B cell (primary cell): Measurements from ENCODE around the gene MET. TPM values are rescaled to one million over a fixed set of nuclear protein-coding genes. Genes with fewer than 3 reads are reported as not detected.

ENCODE experiments used
- ATAC-seq: fragments of 200-7000 bp; cut with Tn5 transposase; one replicate; pipeline ENCODE4 v1.10.0; 2021; ENCODE audit warnings: low read depth, mild to moderate bottlenecking, moderate number of reproducible peaks, moderate library complexity
- CTCF ChIA-PET: fragments of 350-600 bp; sonication (Branson Sonifier 250); formaldehyde crosslinking; loops from one replicate; lab custom pipeline; 2021; ENCODE audit warnings: antibody characterized with exemption, inconsistent platforms; lab: Charles Lee
- POLR2A ChIA-PET: fragments of 350-600 bp; sonication (Branson Sonifier 250); formaldehyde crosslinking; loops from one replicate; lab custom pipeline; 2021; ENCODE audit warnings: antibody characterized with exemption; lab: Charles Lee
- DNase-seq: peaks from one replicate; pipeline ENCODE4 v3.0.0; 2013
- H2AFZ ChIP-seq: 2 replicates; pipeline ENCODE4 v1.6.1; 2012; ENCODE audit warnings: mild to moderate bottlenecking, low read depth, low read length; ENCODE audit not compliant: insufficient read depth, poor library complexity, severe bottlenecking
- H3K27ac ChIP-seq, 2 donors: 1 replicate in 1 of 2; 2 replicates in 1 of 2; pipeline ENCODE4 v1.5.1; 2012 to 2013; ENCODE audit warnings: low read length in 2 of 2, mild to moderate bottlenecking in 2 of 2, moderate library complexity in 1 of 2
- H3K27me3 ChIP-seq, 4 experiments: fragments of 200-600 bp in 1 of 4; sonication (generic) in 1 of 4; replicated peaks in 1 of 4; 1 replicate in 2 of 4; 2 replicates in 2 of 4; pipeline versions ENCODE4 v1.6.1 to v1.7.0; 2013 to 2016; ENCODE audit warnings: low read length in 3 of 4, mild to moderate bottlenecking in 2 of 4, mixed read lengths in 1 of 4, moderate library complexity in 1 of 4; ENCODE audit not compliant: insufficient read depth in 4 of 4, control insufficient read depth in 3 of 4; ENCODE audit errors: control extremely low read depth in 1 of 4
- H3K36me3 ChIP-seq, 2 experiments: replicated peaks in 1 of 2; 1 replicate in 1 of 2; 2 replicates in 1 of 2; pipeline versions ENCODE4 v1.6.1 to v1.7.1; 2013; ENCODE audit warnings: low read length in 1 of 2; ENCODE audit not compliant: insufficient read depth in 2 of 2, control insufficient read depth in 1 of 2; ENCODE audit errors: control extremely low read depth in 1 of 2, extremely low read depth in 1 of 2
- H3K4me1 ChIP-seq, 2 donors: fragments of 200-600 bp in 1 of 2; sonication (generic) in 1 of 2; 1 replicate in 1 of 2; 2 replicates in 1 of 2; pipeline versions ENCODE4 v1.5.1 to v1.6.1; 2013 to 2017; ENCODE audit warnings: low read length in 2 of 2; ENCODE audit not compliant: control insufficient read depth in 2 of 2, insufficient read depth in 2 of 2
- H3K4me2 ChIP-seq: replicated peaks from 2 replicates; pipeline ENCODE3; 2012; ENCODE audit warnings: mild to moderate bottlenecking, low read depth, low read length; ENCODE audit not compliant: poor library complexity, severe bottlenecking
- H3K4me3 ChIP-seq, 5 experiments: fragments of 200-600 bp in 1 of 5; sonication (generic) in 1 of 5; 1 replicate in 3 of 5; 2 replicates in 2 of 5; pipeline versions ENCODE4 v1.5.1 to v1.7.0; 2011 to 2016; ENCODE audit warnings: low read length in 4 of 5, mild to moderate bottlenecking in 4 of 5, low read depth in 2 of 5, control low read depth in 1 of 5, moderate library complexity in 1 of 5; ENCODE audit not compliant: insufficient read depth in 1 of 5; ENCODE audit errors: control extremely low read depth in 1 of 5, extremely low read depth in 1 of 5
- H3K79me2 ChIP-seq: fragments of 200-600 bp; sonication (generic); one replicate; pipeline ENCODE4 v1.6.0; 2016; ENCODE audit warnings: low read length; ENCODE audit not compliant: control insufficient read depth, insufficient read depth
- H3K9ac ChIP-seq: fragments of 200-600 bp; sonication (generic); 2 replicates; pipeline ENCODE4 v1.6.1; 2017; ENCODE audit warnings: mild to moderate bottlenecking, low read length, moderate library complexity
- H3K9me3 ChIP-seq, 3 donors: one replicate each; pipeline versions ENCODE4 v1.6.1 to v1.7.1; 2013; ENCODE audit warnings: low read length in 2 of 3; ENCODE audit not compliant: control insufficient read depth in 2 of 3, insufficient read depth in 1 of 3; ENCODE audit errors: control extremely low read depth in 1 of 3
- H4K20me1 ChIP-seq: 2 replicates; pipeline ENCODE4 v1.6.0; 2012; ENCODE audit warnings: mild to moderate bottlenecking, low read length; ENCODE audit not compliant: insufficient read depth, control insufficient read depth, poor library complexity, severe bottlenecking
- H3K27ac Mint-ChIP-seq: one replicate; pipeline ENCODE4 v1.8.0; 2021; ENCODE audit warnings: mixed read lengths
- H3K27me3 Mint-ChIP-seq: one replicate; pipeline ENCODE4 v1.8.0; 2021; ENCODE audit warnings: mixed read lengths
- H3K4me1 Mint-ChIP-seq: one replicate; pipeline ENCODE4 v1.8.0; 2021; ENCODE audit warnings: mixed read lengths
- H3K4me3 Mint-ChIP-seq: one replicate; pipeline ENCODE4 v1.8.0; 2021; ENCODE audit warnings: mixed read lengths
- H3K9me3 Mint-ChIP-seq: one replicate; pipeline ENCODE4 v1.8.0; 2022; ENCODE audit warnings: mixed read lengths; ENCODE audit not compliant: insufficient read depth
- EZH2 ChIP-seq: IDR thresholded peaks from 2 replicates; pipeline ENCODE4 v1.6.1; 2012; ENCODE audit warnings: borderline replicate concordance, low read depth, mild to moderate bottlenecking, moderate library complexity, low read length; ENCODE audit not compliant: insufficient read depth, poor library complexity, severe bottlenecking
- WGBS: methylation state at CpG from one replicate; pipeline ENCODE4 v1.1.5; 2013; ENCODE audit warnings: missing lambda C conversion rate; ENCODE audit not compliant: insufficient coverage; 5-methylcytosine and 5-hydroxymethylcytosine counted together
- intact Hi-C: fragments of 100-400 bp; cut with micrococcal nuclease; formaldehyde crosslinking; loops from one replicate; pipeline ENCODE4 v1.10.0; 2022
- polyA plus RNA-seq: library from polyadenylated mRNA; depleted of rRNA; stranded (reverse); fragments of >200 nt; gene quantifications from 2 replicates; pipeline ENCODE4 v1.2.3, GENCODE V29; 2012
- total RNA-seq, 2 donors: library from RNA; stranded (reverse); fragments of 120-200 nt in 1 of 2; gene quantifications; 1 replicate in 1 of 2; 2 replicates in 1 of 2; pipeline versions ENCODE4 v1.2.3 to v1.2.4, GENCODE V29; 2013 to 2022
- TF ChIP-seq, protein P1 (sequence below): fragments of 200-600 bp; IDR thresholded peaks from one replicate; pipeline ENCODE4 v1.8.0; 2022; ENCODE audit warnings: antibody characterized with exemption, mild to moderate bottlenecking

MET gene
- total and polyA plus RNA-seq, 2 donors (not counting 1 experiment from before 2014, with no cell fraction given): 0.03 to 0.59 TPM

DNA sequence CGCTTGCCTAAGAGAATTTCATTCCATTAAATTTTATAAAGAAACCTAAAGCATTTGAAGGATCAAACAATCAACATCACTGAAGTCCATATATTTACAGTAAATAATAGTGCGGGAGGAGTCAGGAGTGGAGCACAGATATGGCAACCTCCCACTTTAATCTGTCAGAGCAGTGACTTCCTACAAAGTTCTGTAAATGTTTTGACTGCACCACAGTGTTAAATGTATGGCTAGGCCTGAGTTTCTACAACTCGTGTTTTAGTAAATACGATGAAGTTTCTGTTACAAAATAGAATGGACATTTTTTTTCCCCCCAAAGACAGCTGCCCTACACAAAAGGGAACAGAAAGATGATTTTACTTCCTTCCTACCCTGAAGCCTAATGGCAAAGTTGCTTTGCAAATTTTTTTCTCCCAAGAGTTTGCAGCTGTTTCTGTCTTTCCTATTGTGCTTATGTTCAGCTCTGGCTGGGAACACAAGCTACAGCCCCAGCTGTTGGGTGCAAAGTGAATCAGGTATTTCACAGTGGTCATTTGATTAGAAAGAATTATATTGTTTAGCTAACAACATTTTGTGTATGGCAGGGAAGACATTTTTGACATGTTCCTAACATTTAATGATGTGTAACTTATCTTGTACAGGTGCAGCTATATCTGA is 62.1 kb downstream of the MET start:
- Histone ChIP-seq H3K9me3 (no peaks in the 10 kb centered on the region), H3K27ac (no peak overlapping the region), H4K20me1 (no peaks in the 10 kb centered on the region), H3K79me2 (no peaks in the 10 kb centered on the region), H3K36me3 (no peaks in the 10 kb centered on the region), H3K9ac (no peak overlapping the region), H3K4me3 (no peak overlapping the region), H3K27me3 (peaks cover 0 to 6% (median 0%) of the 10 kb centered on the region in 4 experiments), H3K4me1 (no peaks in the 10 kb centered on the region), H3K4me2 (no peak overlapping the region), H2AFZ (no peak overlapping the region)
- peaks cover 5% of the 10 kb centered on the region for H3K4me1 Mint-ChIP-seq
- intact Hi-C loops: no loop called here
- H3K4me3 Mint-ChIP-seq: no peak overlapping the region
- ATAC-seq (no peak), DNase-seq (no peak)
- CTCF ChIA-PET: interaction anchor here (2.0 kb wide), 1 partner anchor 31 kb away, joined by 4 read pairs; no protein-coding TSS in a partner anchor
- no peaks in the 10 kb centered on the region for H3K9me3 Mint-ChIP-seq
- peaks cover 9% of the 10 kb centered on the region for H3K27me3 Mint-ChIP-seq
- POLR2A ChIA-PET: no interaction called here
- TF ChIP-seq, protein P1, sequence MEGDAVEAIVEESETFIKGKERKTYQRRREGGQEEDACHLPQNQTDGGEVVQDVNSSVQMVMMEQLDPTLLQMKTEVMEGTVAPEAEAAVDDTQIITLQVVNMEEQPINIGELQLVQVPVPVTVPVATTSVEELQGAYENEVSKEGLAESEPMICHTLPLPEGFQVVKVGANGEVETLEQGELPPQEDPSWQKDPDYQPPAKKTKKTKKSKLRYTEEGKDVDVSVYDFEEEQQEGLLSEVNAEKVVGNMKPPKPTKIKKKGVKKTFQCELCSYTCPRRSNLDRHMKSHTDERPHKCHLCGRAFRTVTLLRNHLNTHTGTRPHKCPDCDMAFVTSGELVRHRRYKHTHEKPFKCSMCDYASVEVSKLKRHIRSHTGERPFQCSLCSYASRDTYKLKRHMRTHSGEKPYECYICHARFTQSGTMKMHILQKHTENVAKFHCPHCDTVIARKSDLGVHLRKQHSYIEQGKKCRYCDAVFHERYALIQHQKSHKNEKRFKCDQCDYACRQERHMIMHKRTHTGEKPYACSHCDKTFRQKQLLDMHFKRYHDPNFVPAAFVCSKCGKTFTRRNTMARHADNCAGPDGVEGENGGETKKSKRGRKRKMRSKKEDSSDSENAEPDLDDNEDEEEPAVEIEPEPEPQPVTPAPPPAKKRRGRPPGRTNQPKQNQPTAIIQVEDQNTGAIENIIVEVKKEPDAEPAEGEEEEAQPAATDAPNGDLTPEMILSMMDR: no peak
- no peak for TF ChIP-seq EZH2
- H3K27ac Mint-ChIP-seq: no peak overlapping the region
- no CpG with 5 or more reads among the region's 4 CpGs for WGBS

DNA sequence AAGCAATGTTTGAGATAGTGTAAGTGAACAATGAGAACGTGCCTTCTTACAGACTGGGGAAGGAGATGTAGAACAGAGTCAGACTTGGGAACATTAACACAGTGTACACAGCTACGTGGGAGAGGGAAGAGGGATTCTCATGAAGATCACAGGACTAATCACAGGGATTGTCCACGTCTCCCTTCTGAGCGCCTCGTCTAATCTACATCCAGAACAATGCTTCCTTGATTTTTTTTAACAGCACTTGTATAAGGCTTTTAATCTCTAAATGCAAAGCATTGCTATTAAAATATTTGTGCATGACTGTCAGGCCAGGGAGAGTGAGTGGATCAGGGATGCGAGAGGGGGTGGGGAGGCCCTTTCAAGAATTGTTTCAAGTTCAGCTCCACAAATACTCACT is 62.7 kb downstream of the MET start:
- Mint-ChIP-seq H3K4me1 (peaks cover 5% of the 10 kb centered on the region), H3K27me3 (peaks cover 9% of the 10 kb centered on the region), H3K4me3 (no peak overlapping the region), H3K9me3 (no peaks in the 10 kb centered on the region), H3K27ac (no peak overlapping the region)
- H3K9ac ChIP-seq: no peak overlapping the region
- CTCF ChIA-PET: no interaction called here
- POLR2A ChIA-PET: no interaction called here
- no peaks in the 10 kb centered on the region for H3K79me2 ChIP-seq
- H3K9me3 ChIP-seq: no peaks in the 10 kb centered on the region
- H3K27ac ChIP-seq: no peak overlapping the region
- TF ChIP-seq, protein P1: no peak
- TF ChIP-seq EZH2: no peak
- H3K36me3 ChIP-seq: no peaks in the 10 kb centered on the region
- ATAC-seq (no peak), DNase-seq (no peak)
- no peak overlapping the region for H3K4me2 ChIP-seq
- H4K20me1 ChIP-seq: no peaks in the 10 kb centered on the region
- no peaks in the 10 kb centered on the region for H3K4me1 ChIP-seq
- H2AFZ ChIP-seq: no peak overlapping the region
- peaks cover 0 to 6% (median 0%) of the 10 kb centered on the region in 4 experiments for H3K27me3 ChIP-seq
- no peak overlapping the region for H3K4me3 ChIP-seq
- intact Hi-C loops: no loop called here
- whole genome bisulfite sequencing: 90% methylated on average over 2 of the region's 6 CpGs
